Adrenal gland (tissue), 5 donors: Measurements from ENCODE around the gene TIMM23B.
"Not testable (repeated sequence)": the region's sequence is repeated elsewhere in the genome, so short reads cannot be mapped to it uniquely, and the experiment has no call there.

Experiments used
- CTCF ChIP-seq, 6 experiments: fragments of 450-650 bp in 4 of 6; fragments of 200-600 bp in 2 of 6; sonication (generic) in 1 of 6; IDR thresholded peaks; 1 replicate in 5 of 6; 2 replicates in 1 of 6; pipeline versions ENCODE4 v1.5.1 to v1.8.0; 2016 to 2021; ENCODE audit warnings: antibody characterized with exemption in 6 of 6, mild to moderate bottlenecking in 2 of 6, moderate library complexity in 1 of 6
- POLR2A ChIP-seq, 2 donors: fragments of 450-650 bp; IDR thresholded peaks; one replicate each; pipeline ENCODE4 v1.6.1; 2017; ENCODE audit warnings: antibody characterized with exemption in 2 of 2, mild to moderate bottlenecking in 2 of 2, moderate library complexity in 1 of 2
- donor health status: DM: no; HTN: no; CAD: no.

- TF ChIP-seq CTCF, POLR2A (IDR thresholded peaks at IDR 0.05): not testable (repeated sequence)
Measured at GRCh38 chr10:49971466-49971865, 29.6 kb downstream of the TIMM23B start.
